NCI-H2227 (cell line): Measurements from ENCODE around the gene ANKRD12.
"Not testable (repeated sequence)": the region's sequence is repeated elsewhere in the genome, so short reads cannot be mapped to it uniquely, and the experiment has no call there.

Experiments
- DNase-seq: peaks from one replicate; lab custom pipeline; 2025; ENCODE audit not compliant: unreplicated experiment; lab: John Stamatoyannopoulos, UW

The ANKRD12 gene

DNA sequence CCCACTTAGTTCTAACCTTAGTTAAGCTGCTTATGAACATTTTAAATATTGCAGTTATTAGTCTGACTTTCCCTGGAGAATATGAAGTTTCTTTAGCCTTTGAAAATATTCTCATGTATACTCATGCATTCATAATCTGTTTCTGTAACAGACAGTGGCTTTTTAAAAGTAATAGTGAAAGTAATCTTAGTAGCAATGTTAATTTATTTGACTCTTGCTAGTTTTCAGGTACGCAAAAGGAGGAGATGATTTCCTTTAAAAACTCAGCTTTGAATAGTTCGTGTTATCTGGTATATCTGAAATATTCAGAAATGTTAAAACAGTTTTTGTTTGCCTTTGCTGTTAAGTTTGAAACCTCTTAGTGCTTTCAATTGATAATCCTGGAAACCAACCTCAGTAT, 3.8 kb downstream of the ANKRD12 start:
- DNase-seq, result no peak

DNA sequence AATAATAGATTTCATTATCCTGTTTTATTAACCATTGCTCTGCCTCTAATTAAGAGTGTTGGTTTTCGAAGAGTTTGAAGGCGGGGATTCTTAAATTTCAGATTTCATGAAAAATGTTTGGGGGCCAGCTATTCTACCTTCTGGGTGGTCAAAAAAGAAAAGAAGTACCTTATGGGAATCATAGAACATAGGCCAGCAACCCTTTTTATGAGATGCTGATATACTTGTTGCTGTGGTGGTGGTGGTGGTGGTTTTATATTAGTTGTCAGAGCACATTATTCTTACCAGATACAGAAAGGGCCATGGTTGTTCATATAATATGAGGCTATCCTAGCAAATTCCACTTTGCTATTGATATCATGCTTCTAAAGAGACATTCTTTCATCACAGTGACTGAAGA, 4.4 kb downstream of the ANKRD12 start:
- no peak for DNase-seq

DNA sequence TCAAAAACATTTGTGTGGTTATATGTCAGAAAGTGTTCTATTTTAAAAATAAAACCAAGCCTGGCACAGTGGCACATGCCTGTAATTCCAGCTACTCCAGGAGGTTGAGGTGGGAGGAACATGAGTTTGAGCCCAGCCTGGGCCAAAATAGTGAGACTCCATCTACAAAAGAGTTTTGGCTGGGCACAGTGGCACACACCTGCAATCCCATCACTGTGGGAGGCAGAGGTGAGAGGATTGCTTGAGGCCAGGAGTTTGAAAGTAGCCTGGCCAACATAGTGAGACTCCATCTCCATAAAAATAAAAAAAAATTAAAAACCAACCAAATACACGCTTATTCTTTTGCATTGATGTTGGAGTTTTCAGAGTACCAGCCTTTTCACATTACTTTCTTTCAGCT, 9.6 kb downstream of the ANKRD12 start:
- no peak for DNase-seq

DNA sequence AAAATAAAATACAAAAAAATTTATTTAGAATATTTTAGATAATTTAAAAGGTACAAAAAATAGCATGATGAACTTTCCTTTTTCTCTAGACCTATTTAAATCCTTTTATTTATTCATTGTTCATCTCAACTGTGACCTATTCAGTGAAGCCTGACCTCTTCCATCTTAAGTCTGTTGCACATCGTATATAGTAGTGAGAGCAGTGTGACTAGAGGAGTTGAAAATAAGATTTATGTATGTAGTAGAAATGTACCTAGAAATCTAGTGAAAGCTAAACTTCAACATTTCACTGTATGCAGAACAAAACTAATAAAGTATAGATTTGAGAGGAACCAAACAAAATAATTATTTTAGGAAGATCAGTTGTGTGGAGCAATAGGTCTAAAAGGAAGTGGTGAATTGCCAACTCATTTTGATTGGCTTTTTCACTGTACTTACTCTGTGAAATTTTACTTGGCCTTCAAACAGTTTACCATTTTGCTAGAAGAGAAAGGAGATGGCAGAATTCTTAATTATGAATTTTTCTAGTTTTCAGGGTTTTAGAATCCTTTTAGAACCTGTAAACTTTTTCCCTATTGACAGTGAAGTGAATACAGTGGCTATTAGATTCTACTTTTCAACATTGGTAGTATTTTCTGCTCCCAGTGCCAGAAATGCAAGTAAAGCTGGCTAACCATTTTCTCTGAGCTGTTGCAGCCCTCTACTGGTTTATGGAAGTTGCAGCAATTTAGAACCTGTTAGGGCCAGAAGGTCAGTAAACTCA, 11.0 kb downstream of the ANKRD12 start:
- peak; percentile 41 for DNase-seq

DNA sequence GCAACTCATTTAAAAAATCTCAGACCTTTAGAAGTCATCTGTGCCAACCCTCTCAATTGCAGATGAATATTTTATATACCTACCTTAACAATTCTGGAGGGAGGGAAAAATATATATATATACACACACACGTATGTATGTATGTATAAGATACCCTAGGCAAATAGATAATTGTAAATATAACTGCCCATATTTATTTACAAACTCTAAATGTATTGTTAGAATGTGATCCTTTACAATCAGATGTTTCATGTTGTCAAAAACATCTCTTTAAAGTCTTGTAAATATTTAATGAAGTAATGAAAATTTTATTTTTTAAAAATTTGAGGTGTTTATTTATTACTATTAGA, 11.6 kb downstream of the ANKRD12 start:
- DNase-seq, result no peak

DNA sequence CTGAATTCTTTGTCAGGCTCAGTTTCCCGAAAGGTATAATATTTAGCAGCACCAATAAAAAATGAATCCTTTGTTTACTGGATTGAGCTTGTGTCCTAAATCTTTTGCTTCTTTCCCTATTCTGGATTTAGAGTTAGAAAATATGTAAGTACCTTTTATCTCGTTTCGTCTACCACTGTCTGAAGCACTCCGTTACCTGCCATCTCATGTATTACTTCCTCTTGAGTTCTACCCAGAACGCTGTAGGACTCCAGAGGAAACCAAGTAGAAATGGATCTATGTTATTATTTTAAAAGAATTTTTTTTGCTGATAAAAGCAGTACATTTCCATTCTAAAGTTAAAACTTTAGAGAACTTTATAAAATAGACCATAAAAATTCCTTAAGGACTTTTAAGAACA, 13.5 kb downstream of the ANKRD12 start:
- no peak for DNase-seq

DNA sequence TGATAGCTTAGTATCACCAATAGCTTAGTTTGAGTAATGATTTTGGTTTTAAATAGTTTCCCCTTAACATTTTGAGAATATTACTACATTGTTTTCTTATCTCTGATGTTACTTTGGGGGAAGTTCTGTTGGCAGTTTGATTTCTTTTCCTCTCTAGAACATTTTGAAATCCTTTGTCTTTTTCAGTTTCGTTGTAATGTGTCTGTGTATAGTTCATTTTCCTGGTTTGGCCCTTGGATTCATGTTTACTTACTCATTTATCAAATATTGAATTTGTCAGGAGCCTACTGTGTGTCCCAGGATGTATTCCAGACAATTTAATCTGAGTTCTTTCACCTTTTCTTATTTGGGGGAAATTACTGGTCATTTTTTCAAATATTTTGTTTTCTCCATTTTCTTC, 16.7 kb downstream of the ANKRD12 start:
- DNase-seq, result no peak

DNA sequence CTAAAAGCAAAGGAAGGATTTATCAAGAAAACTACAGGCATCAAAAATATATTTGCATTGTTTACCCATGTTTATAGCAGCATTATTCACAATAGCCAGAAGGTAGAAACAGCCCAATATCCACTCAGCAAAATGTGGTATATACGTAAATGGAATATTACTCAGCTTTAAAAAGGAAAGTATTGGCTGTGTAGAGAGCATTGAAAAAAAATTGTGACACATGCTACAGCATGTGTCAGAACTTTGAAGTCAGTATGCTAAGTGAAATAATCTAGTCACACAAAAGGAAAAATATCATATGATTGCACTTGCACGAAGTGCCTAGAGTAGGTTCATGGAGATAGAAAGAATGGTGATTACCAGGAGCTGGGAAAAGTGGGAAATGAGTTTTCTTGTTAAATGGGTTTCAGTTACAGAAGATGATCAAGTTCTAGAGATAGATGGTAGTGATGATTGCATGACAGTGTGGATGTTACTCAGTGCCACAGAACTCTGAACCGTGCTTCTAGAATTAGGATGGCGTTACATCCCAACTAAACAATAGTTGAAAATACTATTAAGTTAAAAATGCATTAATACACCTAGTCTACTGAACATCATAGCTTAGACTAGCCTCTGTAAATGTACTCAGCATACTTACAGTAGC, 20.1 kb downstream of the ANKRD12 start:
- no peak for DNase-seq

DNA sequence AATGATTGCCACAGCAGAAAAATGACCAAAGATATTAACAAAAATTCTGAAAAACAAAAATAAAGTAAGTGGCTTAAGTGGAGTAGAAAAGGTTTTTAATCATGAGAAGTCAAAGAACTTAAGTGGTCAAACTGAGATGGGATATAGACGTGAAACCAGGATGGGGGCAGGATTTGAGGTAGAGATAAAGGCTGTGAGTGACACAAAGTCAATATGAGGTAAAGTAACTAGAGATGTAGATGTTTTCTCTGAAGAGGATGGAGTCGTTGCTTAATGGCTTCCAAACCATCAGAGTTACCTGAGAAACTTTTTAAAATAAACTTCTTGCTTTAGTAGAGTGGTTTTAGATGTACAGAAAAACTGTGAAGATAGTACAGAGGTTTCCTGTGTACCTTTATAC, 21.2 kb downstream of the ANKRD12 start:
- DNase-seq, result no peak

DNA sequence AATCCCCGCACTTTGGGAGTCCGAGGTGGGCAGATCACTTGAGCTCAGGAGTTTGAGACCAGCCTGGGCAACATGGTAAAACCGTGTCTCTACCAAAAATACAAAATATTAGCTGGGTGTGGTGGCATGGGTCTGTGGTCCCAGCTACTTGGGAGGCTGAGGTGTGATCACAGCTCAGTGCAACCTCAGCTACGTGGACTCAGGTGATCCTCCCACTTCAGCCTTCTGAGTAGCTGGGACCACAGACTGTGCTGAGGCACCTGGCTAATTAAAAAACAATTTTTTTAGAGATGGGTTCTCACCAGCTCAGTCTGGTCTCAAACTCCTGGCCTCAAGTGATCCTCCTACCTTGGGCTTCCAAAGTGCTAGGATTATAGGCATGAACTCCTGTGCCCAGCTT, 23.4 kb downstream of the ANKRD12 start:
- DNase-seq, result no peak

DNA sequence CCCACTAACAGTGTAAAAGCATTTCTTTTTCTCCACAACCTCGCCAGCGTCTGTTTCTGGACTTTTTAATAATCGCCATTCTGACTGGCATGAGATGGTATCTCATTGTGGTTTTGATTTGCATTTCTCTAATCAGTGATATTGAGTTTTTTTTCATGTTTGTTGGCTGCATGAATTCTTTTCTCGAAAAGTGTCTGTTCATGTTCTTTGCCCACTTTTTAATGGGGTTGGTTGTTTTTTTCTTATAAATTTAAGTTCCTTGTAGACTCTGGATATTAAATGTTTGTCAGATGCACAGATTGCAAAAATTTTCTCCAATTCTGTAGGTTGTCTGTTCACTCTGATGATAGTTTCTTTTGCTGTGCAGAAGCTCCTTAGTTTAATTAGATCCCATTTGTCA, 26.1 kb downstream of the ANKRD12 start:
- DNase-seq, result not testable (repeated sequence)

DNA sequence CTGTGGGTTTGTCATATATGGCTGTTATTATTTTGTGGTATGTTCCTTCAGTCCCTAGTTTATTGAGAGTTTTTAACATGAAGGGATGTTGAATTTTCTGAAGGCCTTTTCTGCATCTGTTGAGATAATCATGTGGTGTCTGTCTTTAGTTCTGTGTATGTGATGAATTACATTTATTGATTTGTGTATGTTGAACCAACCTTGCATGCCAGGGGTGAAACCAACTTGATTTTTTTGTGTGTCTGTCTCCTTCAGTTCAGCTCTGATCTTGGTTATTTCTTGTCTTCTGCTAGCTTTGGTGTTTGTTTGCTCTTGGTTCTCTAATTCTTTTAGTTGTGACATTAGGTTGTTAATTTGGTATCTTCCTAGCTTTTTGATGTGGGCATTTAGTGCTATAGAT, 27.6 kb downstream of the ANKRD12 start:
- DNase-seq, result not testable (repeated sequence)

DNA sequence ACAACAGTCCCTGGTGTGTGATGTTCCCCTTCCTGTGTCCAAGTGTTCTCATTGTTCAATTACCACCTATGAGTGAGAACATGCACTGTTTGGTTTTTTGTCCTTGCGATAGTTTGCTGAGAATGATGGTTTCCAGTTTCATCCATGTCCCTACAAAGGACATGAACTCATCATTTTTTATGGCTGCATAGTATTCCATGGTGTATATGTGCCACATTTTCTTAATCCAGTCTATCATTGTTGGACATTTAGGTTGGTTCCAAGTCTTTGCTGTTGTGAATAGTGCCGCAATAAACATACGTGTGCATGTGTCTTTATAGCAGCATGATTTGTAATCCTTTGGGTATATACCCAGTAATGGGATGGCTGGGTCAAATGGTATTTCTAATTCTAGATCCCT, 29.3 kb downstream of the ANKRD12 start:
- not testable (repeated sequence) for DNase-seq

DNA sequence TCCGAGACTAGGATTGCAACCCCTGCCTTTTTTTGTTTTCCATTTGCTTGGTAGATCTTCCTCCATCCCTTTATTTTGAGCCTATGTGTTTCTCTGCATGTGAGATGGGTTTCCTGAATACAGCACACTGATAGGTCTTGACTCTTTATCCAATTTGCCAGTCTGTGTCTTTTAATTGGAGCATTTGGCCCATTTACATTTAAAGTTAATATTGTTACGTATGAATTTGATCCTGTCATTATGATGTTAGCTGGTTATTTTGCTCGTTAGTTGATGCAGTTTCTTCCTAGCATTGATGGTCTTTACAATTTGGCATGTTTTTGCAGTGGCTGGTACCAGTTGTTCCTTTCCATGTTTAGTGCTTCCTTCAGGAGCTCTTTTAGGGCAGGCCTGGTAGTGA, 32.9 kb downstream of the ANKRD12 start:
- DNase-seq, result not testable (repeated sequence)

DNA sequence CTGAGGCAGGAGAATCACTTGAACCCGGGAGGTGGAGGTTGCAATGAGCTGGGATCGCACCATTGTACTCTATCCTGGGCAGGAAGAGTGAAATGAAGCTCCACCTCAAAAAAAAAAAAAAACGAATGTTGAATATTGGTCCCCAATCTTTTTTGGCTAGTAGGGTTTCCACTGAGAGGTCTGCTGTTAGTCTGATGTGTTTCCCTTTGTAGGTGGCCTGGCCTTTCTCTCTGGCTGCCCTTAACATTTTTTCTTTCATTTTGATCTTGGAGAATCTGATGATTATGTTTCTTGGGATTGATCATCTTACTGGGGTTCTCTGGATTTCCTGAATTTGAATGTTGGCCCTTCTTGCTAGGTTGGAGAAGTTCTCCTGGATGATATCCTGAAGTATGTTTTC, 35.3 kb downstream of the ANKRD12 start:
- not testable (repeated sequence) for DNase-seq

DNA sequence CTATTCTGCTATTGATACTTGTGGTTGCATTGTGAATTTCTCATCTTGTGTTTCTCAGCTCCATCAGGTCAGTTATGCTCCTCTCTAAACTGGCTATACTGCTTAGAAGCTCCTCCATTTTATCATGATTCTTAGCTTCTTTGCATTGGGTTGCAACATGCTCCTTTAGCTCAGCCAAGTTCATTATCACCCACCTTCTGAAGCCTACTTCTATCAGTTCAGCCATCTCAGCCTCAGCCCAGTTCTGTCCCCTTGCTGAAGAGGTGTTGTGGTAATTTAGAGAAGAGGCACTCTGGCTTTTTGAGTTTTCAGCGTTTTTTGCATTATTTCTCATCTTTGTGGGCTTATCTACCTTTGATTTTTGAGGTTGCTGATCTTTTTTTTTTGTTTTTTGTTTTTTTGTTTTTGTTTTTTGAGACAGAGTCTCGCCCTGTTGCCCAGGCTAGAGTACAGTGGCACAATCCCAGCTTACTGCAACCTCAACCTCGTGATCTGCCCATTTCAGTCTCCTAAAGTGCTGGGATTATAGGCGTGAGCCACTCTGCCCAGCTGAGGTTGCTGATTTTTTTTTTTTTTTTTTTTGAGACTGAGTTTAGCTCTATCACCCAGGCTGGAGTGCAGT, 36.0 kb downstream of the ANKRD12 start:
- no peak for DNase-seq

DNA sequence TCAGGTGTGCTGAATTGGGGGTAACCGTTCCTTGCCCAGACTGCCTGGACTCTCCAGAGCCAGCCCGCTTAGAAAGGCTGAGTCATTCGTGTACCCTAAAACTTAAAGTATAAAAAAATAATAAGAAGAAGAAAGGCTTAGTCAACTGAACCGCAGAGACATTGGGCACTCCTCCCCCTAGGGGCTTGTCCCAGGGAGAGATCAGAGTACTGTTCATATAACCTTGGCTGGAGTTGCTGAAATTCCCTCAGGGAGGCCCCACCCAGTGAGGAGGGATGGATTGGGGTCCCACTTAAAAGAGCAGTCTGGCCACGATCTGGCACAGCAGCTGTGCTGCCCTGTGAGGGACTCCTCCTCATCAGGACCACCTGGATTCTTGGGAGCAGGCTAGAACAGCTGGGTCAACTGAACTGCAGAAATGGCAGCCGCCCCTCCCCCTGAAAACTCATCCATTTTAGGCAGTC, 37.2 kb downstream of the ANKRD12 start:
- no peak for DNase-seq

DNA sequence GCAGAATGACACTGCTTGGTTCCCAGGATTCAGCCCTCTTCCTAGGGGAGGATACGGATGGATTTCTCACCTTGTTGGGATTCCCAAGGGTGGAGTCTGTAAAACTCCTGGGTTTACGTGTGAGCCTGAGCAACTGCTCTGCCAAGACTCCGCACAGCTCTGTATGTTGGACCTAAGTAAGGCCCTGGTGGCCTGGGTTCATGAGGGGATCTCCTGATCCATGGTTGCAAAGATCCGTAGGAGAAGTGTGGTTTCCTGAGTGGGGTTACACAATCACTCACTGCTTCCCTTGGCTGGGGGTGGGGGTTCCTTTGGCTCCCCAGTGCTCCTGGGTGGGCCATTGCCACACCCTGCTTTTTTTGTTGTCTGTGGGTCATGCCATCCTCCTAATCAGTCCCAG, 37.7 kb downstream of the ANKRD12 start:
- DNase-seq, result no peak

DNA sequence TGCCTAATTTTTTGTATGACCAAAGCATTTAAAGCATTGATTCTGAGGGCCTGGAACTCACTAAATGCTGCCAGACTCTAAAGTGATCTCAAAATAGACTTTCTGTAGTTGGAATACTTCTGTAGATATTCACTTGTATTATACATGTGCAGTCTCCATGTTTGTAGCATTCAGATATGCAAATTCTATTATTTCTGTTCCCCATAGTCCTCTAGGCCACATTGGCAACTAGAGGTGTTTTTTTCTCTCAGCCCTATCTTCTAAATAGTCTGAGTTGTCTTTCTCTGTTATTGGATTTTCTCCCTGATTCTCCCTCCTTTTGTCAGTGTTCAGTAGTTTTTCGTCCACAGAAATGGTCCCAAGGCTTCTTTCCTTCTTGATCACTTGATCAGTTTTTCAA, 38.5 kb downstream of the ANKRD12 start:
- no peak for DNase-seq

DNA sequence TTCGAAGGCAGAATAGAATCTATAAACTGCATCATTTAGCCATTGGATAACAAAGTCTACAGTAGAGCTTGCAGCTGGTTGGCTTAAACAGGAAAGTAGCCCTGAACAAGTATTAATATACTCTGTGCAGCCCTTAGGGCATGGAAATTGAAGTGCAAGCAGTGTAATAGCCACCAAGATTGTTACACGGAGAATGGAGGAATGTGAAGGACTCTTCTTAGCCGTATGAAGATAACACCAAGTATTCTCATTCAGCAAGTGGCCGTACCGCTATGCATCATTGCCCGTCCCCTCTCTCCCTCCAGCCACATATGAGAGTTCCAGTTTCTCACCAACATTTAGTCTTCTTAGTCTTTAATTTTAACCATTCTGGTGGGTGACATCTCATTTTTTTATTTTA, 40.5 kb downstream of the ANKRD12 start:
- DNase-seq, result no peak

DNA sequence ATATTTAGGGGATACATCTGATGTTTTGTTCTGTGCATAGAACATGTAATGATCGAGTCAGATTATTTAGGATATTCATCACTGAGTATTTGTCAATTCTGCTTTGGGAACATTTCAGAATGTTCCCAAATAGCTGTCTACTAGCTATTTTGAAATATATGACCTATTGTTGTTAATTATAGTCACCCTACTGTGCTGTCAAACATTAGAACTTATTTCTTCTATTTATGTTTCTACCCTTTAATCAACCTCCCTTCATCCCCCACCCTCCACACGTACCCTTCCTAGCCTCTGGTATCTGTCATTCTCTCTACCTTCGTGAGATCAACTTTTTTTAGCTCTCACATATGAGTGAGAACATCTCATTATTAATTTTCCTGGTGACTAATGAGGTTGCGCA, 40.9 kb downstream of the ANKRD12 start:
- no peak for DNase-seq

DNA sequence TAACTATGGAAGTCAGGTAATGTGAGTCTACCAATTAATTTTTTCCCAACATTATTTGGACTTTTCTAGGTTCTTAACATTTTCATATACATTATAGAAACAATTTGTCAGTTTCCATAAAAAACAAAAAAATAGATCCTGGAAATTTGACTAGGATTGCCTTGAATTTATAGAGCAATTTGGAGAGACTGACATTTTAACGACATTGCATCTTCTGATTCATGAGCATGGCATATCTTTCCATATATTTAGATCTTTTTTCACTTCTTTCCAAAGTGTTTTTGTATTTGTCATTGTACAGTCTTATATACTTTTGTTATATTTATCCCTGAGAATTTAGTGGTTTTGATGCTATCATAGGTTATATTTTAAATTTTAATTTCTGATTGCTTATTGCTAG, 42.0 kb downstream of the ANKRD12 start:
- no peak for DNase-seq
